ENCODE data around the gene PLPPR1.
A peak's percentile ranks its signal among the peaks of the same experiment; 100 is the strongest.
"Not testable (repeated sequence)": the region's sequence is repeated elsewhere in the genome, so short reads cannot be mapped to it uniquely, and the experiment has no call there.

Gene PLPPR1

GRCh38 chr9:101117161-101117560, 88.6 kb downstream of the PLPPR1 start:
- H3K4me3 ChIP-seq (ENCODE audit: low read depth, low read length): no peak overlapping the region
- TF ChIP-seq, protein P1, sequence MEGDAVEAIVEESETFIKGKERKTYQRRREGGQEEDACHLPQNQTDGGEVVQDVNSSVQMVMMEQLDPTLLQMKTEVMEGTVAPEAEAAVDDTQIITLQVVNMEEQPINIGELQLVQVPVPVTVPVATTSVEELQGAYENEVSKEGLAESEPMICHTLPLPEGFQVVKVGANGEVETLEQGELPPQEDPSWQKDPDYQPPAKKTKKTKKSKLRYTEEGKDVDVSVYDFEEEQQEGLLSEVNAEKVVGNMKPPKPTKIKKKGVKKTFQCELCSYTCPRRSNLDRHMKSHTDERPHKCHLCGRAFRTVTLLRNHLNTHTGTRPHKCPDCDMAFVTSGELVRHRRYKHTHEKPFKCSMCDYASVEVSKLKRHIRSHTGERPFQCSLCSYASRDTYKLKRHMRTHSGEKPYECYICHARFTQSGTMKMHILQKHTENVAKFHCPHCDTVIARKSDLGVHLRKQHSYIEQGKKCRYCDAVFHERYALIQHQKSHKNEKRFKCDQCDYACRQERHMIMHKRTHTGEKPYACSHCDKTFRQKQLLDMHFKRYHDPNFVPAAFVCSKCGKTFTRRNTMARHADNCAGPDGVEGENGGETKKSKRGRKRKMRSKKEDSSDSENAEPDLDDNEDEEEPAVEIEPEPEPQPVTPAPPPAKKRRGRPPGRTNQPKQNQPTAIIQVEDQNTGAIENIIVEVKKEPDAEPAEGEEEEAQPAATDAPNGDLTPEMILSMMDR (conservative IDR thresholded peaks at IDR 0.05; ENCODE audit: low read depth, low read length): no peak
- DNase-seq (ENCODE audit: low read depth): no peak

DNA sequence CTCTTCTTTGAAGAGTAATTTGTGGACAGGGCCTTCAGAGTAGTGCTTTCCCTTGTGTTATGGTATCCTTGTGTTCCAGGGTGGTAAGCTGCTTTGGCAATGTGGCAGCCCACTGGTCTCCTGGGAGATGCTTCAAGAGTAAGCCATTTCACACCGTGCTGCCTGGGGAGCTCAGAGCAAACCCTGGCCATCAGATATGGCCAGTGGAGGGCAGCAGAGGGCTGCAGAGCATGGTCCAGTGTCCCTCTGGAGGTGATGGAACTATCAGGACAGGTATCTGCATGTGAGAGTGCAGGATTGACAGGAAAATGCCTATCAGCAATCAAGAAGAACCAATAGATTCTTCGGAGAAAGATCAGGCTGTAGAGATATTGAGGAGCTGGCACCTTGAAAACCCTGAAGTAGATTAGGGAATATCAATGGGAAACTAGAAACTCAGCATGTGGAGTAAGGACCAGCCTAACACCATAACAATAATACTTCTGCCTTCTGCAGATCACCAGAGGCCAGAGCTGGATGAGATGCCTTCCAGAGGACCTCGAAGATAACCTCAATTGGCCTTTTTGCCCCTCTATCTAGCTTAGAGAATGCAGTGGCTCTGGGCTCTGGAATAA, 90.8 kb downstream of the PLPPR1 start:
- no peak overlapping the region for H3K4me3 ChIP-seq (ENCODE audit: low read depth, low read length)
- TF ChIP-seq, protein P1 (conservative IDR thresholded peaks at IDR 0.05; ENCODE audit: low read depth, low read length): peak; percentile 71
- peak; percentile 19 for DNase-seq (ENCODE audit: low read depth)

GRCh38 chr9:101121836-101122399, 93.4 kb downstream of the PLPPR1 start:
- H3K4me3 ChIP-seq (ENCODE audit: low read depth, low read length): no peak overlapping the region
- TF ChIP-seq, protein P1 (conservative IDR thresholded peaks at IDR 0.05; ENCODE audit: low read depth, low read length): no peak
- DNase-seq (ENCODE audit: low read depth): no peak

DNA sequence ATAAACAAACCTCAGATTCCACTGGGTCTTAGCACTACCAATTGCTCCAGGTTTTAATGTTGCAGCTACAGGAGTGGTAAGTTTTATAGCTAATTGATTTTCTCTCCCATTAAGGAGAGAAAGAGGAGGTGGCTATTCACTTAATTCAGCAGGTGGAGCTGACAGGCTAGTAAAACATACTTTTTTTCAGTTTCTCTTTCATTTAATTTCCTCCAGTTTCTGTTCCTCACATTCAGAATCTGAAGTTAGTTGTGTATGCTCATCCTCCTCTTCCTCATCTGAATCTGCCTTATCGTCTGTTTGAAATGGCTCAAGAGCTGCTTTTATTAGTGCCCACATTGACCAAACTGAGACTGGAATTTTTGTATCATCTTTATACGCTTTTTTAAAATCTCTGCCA, 98.0 kb downstream of the PLPPR1 start:
- TF ChIP-seq, protein P1 (conservative IDR thresholded peaks at IDR 0.05; ENCODE audit: low read depth, low read length): no peak
- H3K4me3 ChIP-seq (ENCODE audit: low read depth, low read length): no peak overlapping the region
- no peak for DNase-seq (ENCODE audit: low read depth)

DNA sequence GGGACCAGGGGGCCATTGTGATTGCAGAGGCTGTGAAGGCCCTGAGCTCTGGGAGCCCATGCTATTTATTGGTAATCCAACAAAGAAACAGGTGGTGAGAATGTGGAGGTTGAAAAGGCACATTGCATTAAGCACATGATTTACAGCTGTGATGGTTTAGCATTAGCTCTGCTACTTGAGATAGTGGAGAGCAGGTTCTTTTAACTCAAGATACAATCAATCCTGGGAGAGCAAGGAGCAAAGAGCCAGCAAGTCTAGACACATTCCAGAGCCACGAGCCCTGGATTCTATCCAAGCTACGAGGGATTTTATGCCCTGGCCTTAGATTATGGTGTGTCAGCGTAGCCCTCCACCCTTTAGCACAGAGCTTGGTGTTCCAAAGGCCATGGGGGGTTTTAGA, 98.8 kb downstream of the PLPPR1 start:
- not testable (repeated sequence) for DNase-seq (ENCODE audit: low read depth); H3K4me3 ChIP-seq (ENCODE audit: low read depth, low read length)

DNA sequence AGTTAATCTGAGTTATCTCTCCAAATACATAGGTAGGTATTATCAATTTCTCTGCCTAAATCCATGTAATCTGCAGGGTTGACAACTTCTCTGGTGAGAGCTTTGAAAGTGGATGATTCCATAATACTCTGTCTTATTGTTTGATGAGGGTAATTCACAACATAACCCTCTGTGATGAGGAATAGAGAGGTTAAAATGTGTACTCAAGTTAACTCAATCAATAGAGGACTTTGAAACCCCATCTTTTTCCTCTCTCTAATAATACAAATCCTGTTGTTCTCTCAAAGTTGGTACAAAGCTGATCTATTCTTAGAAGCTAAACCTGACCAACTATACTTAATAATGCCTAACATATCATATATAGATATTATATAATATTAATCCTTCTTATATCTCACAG, 100.1 kb downstream of the PLPPR1 start:
- TF ChIP-seq, protein P1 (conservative IDR thresholded peaks at IDR 0.05; ENCODE audit: low read depth, low read length): no peak
- DNase-seq (ENCODE audit: low read depth): no peak
- no peak overlapping the region for H3K4me3 ChIP-seq (ENCODE audit: low read depth, low read length)

GRCh38 chr9:101130054-101130453, 101.5 kb downstream of the PLPPR1 start:
- H3K4me3 ChIP-seq (ENCODE audit: low read depth, low read length): no peak overlapping the region
- DNase-seq (ENCODE audit: low read depth): no peak
- TF ChIP-seq, protein P1 (conservative IDR thresholded peaks at IDR 0.05; ENCODE audit: low read depth, low read length): no peak
